ENCODE measurements around the gene PHETA1. TPM values are rescaled to one million over a fixed set of nuclear protein-coding genes. Genes with fewer than 3 reads are reported as not detected.

Gene PHETA1
- total and polyA plus RNA-seq, 12 donors: 11.9 to 41.6 (median 18.6) TPM

DNA sequence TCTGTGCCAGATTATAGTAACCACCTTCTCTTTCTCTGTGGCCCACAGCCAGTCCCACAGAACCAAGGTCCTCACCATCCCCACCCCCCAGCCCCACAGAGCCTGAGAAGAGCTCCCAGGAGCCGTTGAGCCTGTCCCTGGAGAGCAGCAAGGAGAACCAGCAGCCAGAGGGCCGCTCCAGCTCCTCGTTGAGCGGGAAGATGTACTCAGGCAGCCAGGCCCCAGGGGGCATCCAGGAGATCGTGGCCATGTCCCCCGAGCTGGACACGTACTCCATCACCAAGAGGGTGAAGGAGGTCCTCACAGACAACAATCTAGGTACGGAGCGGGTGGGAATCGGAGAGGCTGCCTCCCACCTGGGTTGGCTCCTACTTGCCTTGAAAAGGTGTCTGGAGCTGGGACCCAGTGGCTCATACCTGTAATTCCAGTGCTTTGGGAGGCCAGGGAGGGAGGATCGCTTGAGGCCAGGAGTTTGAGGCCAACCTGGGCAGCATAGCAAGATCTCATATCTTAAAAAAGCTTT is 34.4 kb downstream of the PHETA1 start:
- 89 to 91% methylated on average over 11 of the region's 11 CpGs for WGBS, 2 donors
- Histone ChIP-seq H3K4me1 (no peaks in the 10 kb centered on the region), H3K27ac (no peak overlapping the region), H3K27me3 (peaks cover 0 to 7% (median 0%) of the 10 kb centered on the region in 7 donors), H3K9me3 (no peaks in the 10 kb centered on the region), H3K36me3 (no peaks in the 10 kb centered on the region), H3K4me3 (no peak overlapping the region)
- intact Hi-C loops (cut with DNase I): loop anchor here in 2 of 10 donors (1.0 to 5.0 kb wide), 2 partner anchors 109 to 118 kb away; no protein-coding TSS in a partner anchor
- ATAC-seq (no peak), DNase-seq (no peak)
- TF ChIP-seq, protein P1, sequence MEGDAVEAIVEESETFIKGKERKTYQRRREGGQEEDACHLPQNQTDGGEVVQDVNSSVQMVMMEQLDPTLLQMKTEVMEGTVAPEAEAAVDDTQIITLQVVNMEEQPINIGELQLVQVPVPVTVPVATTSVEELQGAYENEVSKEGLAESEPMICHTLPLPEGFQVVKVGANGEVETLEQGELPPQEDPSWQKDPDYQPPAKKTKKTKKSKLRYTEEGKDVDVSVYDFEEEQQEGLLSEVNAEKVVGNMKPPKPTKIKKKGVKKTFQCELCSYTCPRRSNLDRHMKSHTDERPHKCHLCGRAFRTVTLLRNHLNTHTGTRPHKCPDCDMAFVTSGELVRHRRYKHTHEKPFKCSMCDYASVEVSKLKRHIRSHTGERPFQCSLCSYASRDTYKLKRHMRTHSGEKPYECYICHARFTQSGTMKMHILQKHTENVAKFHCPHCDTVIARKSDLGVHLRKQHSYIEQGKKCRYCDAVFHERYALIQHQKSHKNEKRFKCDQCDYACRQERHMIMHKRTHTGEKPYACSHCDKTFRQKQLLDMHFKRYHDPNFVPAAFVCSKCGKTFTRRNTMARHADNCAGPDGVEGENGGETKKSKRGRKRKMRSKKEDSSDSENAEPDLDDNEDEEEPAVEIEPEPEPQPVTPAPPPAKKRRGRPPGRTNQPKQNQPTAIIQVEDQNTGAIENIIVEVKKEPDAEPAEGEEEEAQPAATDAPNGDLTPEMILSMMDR (IDR thresholded peaks at IDR 0.05): no peak

- ATAC-seq (peak in 4 of 8 donors; percentile 17 to 50 (median 36)), DNase-seq (no peak)
- Histone ChIP-seq H3K27me3 (peaks cover 0 to 11% (median 0%) of the 10 kb centered on the region in 7 donors), H3K27ac (no peak overlapping the region), H3K9me3 (no peaks in the 10 kb centered on the region), H3K4me1 (no peaks in the 10 kb centered on the region), H3K4me3 (no peak overlapping the region), H3K36me3 (no peaks in the 10 kb centered on the region)
- TF ChIP-seq, protein P1 (IDR thresholded peaks at IDR 0.05): peak; percentile 20 to 59 (median 49)
- intact Hi-C loops (cut with DNase I): loop anchor here in 1 of 10 donors (5.0 kb wide), 1 partner anchor 121 kb away; no protein-coding TSS in a partner anchor
- 55% methylated on average over 8 of the region's 8 CpGs for whole genome bisulfite sequencing, 2 donors
Observed at GRCh38 chr12:111330800-111331752, 37.8 kb downstream of the PHETA1 start.

GRCh38 chr12:111328138-111328537 is 40.8 kb downstream of the PHETA1 start:
- no peaks in the 10 kb centered on the region for H3K9me3 ChIP-seq
- H3K27me3 ChIP-seq: peaks cover 0 to 11% (median 0%) of the 10 kb centered on the region in 7 donors
- DNase-seq (no peak), ATAC-seq (peak in 1 of 8 donors; percentile 46)
- intact Hi-C loops (cut with DNase I): no loop called here
- TF ChIP-seq, protein P1 (IDR thresholded peaks at IDR 0.05): no peak
- H3K27ac ChIP-seq: no peak overlapping the region
- WGBS, 2 donors: 86 to 90% methylated on average over 12 of the region's 12 CpGs
- H3K36me3 ChIP-seq: no peaks in the 10 kb centered on the region
- no peak overlapping the region for H3K4me3 ChIP-seq
- no peaks in the 10 kb centered on the region for H3K4me1 ChIP-seq

DNA sequence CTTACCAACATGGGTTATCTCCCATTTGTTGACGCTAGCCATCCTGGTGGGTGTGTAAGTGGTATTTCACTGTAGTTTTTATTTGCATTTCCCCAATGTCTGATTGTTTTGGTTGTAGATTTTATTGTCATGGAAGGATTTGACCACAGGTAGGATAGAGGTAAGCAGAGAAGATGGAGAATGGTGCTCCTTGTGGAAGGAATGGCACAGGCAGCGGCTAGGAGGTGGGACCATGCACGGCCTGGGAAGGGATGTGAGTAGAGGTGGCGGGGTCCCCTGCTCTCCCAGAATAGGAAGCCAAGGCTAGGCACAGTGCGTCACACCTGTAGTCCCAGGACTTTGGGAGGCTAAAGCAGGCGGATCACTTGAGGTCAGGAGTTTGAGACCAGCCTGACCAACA is 41.4 kb downstream of the PHETA1 start:
- ATAC-seq (no peak), DNase-seq (no peak)
- no peaks in the 10 kb centered on the region for H3K36me3 ChIP-seq
- no peak overlapping the region for H3K27ac ChIP-seq
- H3K4me1 ChIP-seq: no peaks in the 10 kb centered on the region
- no peak overlapping the region for H3K4me3 ChIP-seq
- TF ChIP-seq, protein P1 (IDR thresholded peaks at IDR 0.05): no peak
- peaks cover 0 to 11% (median 0%) of the 10 kb centered on the region in 7 donors for H3K27me3 ChIP-seq
- 87% methylated on average over 6 of the region's 6 CpGs for WGBS, 2 donors
- intact Hi-C loops (cut with DNase I): no loop called here
- H3K9me3 ChIP-seq: no peaks in the 10 kb centered on the region

Data from heart right ventricle (tissue), 16 donors.